ENCODE measurements around the gene SFXN2. TPM values are rescaled to one million over a fixed set of nuclear protein-coding genes. Genes with fewer than 3 reads are reported as not detected.

SFXN2 gene
- polyA plus RNA-seq, 1 of the 3 experiments (the other 2 are of a cell fraction), result 10.2 TPM

DNA sequence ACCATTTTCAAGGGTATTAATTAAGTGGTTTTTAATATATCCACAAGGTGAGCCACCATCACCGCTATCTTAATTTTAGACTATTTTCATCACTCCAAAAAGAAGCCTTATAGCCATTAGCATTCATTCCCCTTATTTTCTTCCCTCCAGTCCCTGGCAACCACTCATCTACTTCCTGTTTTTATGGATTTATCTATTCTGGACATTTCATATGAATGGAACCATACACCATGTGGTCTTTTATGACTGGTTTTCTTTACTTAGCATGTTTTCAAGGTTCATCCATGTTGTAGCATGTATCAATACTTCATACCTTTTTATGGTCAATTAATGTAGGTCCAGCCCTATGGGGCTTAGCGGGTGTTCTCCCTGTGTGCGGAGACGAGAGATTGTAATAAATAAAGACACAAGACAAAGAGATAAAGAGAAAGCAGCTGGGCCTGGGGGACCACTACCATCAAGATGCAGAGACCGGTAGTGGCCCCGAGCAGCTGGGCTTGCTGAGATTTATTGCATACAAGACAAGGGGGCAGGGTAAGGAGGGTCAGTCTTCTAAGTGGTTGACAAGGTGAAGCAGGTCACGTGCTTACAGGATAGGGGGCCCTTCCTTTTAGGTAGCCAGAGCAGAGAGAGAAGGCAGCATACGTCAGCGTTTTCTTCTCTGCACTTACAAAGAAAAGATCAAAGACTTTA lies 44.0 kb downstream of the SFXN2 start:
- no peaks in the 10 kb centered on the region for H3F3A ChIP-seq (replicated peaks; ENCODE audit: insufficient read depth)
- no peak for DNase-seq
- POLR2A ChIA-PET, result no interaction called here
- no peak overlapping the region for H3K4me2 ChIP-seq
- peaks cover 0 to 2% of the 10 kb centered on the region in 2 experiments; a peak in 1 of 4 replicates for H3K4me1 ChIP-seq (ENCODE audit: control insufficient read depth in 1 of 2, insufficient read depth in 2 of 2, low read depth in 1 of 2, low read length in 1 of 2)
- WGBS (ENCODE audit: low lambda C conversion rate), result 97% methylated on average over 9 of the region's 9 CpGs
- H3K9ac ChIP-seq, result no peak overlapping the region
- no peaks in the 10 kb centered on the region for H3K36me3 ChIP-seq (replicated peaks in 1 of 2; ENCODE audit: control insufficient read depth in 1 of 2, insufficient read depth in 2 of 2, low read length in 1 of 2)
- no peak overlapping the region for H2AFZ ChIP-seq (ENCODE audit: low read depth)
- no peaks in the 10 kb centered on the region for H3K27me3 ChIP-seq (ENCODE audit: insufficient read depth)
- H3K9me3 ChIP-seq, result no peaks in the 10 kb centered on the region
- peaks cover 69% of the 10 kb centered on the region for H3K79me2 ChIP-seq (ENCODE audit: insufficient read depth)
- H3K9me2 ChIP-seq, result no peaks in the 10 kb centered on the region
- TF ChIP-seq, protein P1, sequence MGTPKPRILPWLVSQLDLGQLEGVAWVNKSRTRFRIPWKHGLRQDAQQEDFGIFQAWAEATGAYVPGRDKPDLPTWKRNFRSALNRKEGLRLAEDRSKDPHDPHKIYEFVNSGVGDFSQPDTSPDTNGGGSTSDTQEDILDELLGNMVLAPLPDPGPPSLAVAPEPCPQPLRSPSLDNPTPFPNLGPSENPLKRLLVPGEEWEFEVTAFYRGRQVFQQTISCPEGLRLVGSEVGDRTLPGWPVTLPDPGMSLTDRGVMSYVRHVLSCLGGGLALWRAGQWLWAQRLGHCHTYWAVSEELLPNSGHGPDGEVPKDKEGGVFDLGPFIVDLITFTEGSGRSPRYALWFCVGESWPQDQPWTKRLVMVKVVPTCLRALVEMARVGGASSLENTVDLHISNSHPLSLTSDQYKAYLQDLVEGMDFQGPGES (IDR thresholded peaks at IDR 0.05; ENCODE audit: low read depth, low read length), result no peak
- no peak for TF ChIP-seq ELF1 (IDR thresholded peaks at IDR 0.05)
- TF ChIP-seq TEAD4 (IDR thresholded peaks at IDR 0.05; ENCODE audit: borderline replicate concordance, insufficient read depth), result no peak
- TF ChIP-seq, protein P2, sequence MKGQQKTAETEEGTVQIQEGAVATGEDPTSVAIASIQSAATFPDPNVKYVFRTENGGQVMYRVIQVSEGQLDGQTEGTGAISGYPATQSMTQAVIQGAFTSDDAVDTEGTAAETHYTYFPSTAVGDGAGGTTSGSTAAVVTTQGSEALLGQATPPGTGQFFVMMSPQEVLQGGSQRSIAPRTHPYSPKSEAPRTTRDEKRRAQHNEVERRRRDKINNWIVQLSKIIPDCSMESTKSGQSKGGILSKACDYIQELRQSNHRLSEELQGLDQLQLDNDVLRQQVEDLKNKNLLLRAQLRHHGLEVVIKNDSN (IDR thresholded peaks at IDR 0.05; ENCODE audit: borderline replicate concordance, low read depth), result no peak
- TF ChIP-seq MEF2A (IDR thresholded peaks at IDR 0.05; ENCODE audit: borderline replicate concordance, low read depth), result no peak
- TF ChIP-seq, protein P3, sequence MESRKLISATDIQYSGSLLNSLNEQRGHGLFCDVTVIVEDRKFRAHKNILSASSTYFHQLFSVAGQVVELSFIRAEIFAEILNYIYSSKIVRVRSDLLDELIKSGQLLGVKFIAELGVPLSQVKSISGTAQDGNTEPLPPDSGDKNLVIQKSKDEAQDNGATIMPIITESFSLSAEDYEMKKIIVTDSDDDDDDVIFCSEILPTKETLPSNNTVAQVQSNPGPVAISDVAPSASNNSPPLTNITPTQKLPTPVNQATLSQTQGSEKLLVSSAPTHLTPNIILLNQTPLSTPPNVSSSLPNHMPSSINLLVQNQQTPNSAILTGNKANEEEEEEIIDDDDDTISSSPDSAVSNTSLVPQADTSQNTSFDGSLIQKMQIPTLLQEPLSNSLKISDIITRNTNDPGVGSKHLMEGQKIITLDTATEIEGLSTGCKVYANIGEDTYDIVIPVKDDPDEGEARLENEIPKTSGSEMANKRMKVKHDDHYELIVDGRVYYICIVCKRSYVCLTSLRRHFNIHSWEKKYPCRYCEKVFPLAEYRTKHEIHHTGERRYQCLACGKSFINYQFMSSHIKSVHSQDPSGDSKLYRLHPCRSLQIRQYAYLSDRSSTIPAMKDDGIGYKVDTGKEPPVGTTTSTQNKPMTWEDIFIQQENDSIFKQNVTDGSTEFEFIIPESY (IDR thresholded peaks at IDR 0.05; ENCODE audit: borderline replicate concordance, low read depth), result no peak
- no peak for TF ChIP-seq EP300 (IDR thresholded peaks at IDR 0.05; ENCODE audit: borderline replicate concordance in 1 of 2, low read depth in 1 of 2, low read length in 1 of 2)
- TF ChIP-seq EZH2phosphoT487 (IDR thresholded peaks at IDR 0.05; ENCODE audit: borderline replicate concordance, low read depth), result no peak
- TF ChIP-seq, protein P4, sequence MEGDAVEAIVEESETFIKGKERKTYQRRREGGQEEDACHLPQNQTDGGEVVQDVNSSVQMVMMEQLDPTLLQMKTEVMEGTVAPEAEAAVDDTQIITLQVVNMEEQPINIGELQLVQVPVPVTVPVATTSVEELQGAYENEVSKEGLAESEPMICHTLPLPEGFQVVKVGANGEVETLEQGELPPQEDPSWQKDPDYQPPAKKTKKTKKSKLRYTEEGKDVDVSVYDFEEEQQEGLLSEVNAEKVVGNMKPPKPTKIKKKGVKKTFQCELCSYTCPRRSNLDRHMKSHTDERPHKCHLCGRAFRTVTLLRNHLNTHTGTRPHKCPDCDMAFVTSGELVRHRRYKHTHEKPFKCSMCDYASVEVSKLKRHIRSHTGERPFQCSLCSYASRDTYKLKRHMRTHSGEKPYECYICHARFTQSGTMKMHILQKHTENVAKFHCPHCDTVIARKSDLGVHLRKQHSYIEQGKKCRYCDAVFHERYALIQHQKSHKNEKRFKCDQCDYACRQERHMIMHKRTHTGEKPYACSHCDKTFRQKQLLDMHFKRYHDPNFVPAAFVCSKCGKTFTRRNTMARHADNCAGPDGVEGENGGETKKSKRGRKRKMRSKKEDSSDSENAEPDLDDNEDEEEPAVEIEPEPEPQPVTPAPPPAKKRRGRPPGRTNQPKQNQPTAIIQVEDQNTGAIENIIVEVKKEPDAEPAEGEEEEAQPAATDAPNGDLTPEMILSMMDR (IDR thresholded peaks at IDR 0.05), result no peak
- TF ChIP-seq, protein P5, sequence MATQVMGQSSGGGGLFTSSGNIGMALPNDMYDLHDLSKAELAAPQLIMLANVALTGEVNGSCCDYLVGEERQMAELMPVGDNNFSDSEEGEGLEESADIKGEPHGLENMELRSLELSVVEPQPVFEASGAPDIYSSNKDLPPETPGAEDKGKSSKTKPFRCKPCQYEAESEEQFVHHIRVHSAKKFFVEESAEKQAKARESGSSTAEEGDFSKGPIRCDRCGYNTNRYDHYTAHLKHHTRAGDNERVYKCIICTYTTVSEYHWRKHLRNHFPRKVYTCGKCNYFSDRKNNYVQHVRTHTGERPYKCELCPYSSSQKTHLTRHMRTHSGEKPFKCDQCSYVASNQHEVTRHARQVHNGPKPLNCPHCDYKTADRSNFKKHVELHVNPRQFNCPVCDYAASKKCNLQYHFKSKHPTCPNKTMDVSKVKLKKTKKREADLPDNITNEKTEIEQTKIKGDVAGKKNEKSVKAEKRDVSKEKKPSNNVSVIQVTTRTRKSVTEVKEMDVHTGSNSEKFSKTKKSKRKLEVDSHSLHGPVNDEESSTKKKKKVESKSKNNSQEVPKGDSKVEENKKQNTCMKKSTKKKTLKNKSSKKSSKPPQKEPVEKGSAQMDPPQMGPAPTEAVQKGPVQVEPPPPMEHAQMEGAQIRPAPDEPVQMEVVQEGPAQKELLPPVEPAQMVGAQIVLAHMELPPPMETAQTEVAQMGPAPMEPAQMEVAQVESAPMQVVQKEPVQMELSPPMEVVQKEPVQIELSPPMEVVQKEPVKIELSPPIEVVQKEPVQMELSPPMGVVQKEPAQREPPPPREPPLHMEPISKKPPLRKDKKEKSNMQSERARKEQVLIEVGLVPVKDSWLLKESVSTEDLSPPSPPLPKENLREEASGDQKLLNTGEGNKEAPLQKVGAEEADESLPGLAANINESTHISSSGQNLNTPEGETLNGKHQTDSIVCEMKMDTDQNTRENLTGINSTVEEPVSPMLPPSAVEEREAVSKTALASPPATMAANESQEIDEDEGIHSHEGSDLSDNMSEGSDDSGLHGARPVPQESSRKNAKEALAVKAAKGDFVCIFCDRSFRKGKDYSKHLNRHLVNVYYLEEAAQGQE (IDR thresholded peaks at IDR 0.05; ENCODE audit: low read depth, low read length), result no peak
- TF ChIP-seq TCF12 (IDR thresholded peaks at IDR 0.05), result no peak
- TF ChIP-seq, protein P6, sequence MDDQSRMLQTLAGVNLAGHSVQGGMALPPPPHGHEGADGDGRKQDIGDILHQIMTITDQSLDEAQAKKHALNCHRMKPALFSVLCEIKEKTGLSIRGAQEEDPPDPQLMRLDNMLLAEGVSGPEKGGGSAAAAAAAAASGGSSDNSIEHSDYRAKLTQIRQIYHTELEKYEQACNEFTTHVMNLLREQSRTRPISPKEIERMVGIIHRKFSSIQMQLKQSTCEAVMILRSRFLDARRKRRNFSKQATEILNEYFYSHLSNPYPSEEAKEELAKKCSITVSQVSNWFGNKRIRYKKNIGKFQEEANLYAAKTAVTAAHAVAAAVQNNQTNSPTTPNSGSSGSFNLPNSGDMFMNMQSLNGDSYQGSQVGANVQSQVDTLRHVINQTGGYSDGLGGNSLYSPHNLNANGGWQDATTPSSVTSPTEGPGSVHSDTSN (IDR thresholded peaks at IDR 0.05), result no peak
- TF ChIP-seq, protein P7, sequence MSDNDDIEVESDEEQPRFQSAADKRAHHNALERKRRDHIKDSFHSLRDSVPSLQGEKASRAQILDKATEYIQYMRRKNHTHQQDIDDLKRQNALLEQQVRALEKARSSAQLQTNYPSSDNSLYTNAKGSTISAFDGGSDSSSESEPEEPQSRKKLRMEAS (IDR thresholded peaks at IDR 0.05; ENCODE audit: low read depth), result no peak
- no peak for TF ChIP-seq RFX5 (IDR thresholded peaks at IDR 0.05; ENCODE audit: low read length)
- no peak for TF ChIP-seq TAF1 (IDR thresholded peaks at IDR 0.05; ENCODE audit: borderline replicate concordance, low read depth, low read length)
- no peak for TF ChIP-seq GABPA (IDR thresholded peaks at IDR 0.05; ENCODE audit: low read depth)
- TF ChIP-seq YY1 (IDR thresholded peaks at IDR 0.05; ENCODE audit: low read depth), result no peak
- no peak for TF ChIP-seq RAD21 (IDR thresholded peaks at IDR 0.05; ENCODE audit: low read length)
- no peak for TF ChIP-seq NRF1 (IDR thresholded peaks at IDR 0.05; ENCODE audit: low read depth, low read length)
- H4K20me1 ChIP-seq (ENCODE audit: insufficient read depth), result peaks cover 17% of the 10 kb centered on the region; the same call in 1 of the 2 replicates
- no peak overlapping the region for H3K27ac ChIP-seq (ENCODE audit: low read depth in 2 of 2, low read length in 1 of 2)
- CTCF ChIA-PET, result no interaction called here
- no peak overlapping the region for H3K4me3 ChIP-seq (ENCODE audit: low read depth in 2 of 2, low read length in 1 of 2)
